ENCODE measurements around the gene RRP15.

Gene RRP15, protein sequence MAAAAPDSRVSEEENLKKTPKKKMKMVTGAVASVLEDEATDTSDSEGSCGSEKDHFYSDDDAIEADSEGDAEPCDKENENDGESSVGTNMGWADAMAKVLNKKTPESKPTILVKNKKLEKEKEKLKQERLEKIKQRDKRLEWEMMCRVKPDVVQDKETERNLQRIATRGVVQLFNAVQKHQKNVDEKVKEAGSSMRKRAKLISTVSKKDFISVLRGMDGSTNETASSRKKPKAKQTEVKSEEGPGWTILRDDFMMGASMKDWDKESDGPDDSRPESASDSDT

DNA sequence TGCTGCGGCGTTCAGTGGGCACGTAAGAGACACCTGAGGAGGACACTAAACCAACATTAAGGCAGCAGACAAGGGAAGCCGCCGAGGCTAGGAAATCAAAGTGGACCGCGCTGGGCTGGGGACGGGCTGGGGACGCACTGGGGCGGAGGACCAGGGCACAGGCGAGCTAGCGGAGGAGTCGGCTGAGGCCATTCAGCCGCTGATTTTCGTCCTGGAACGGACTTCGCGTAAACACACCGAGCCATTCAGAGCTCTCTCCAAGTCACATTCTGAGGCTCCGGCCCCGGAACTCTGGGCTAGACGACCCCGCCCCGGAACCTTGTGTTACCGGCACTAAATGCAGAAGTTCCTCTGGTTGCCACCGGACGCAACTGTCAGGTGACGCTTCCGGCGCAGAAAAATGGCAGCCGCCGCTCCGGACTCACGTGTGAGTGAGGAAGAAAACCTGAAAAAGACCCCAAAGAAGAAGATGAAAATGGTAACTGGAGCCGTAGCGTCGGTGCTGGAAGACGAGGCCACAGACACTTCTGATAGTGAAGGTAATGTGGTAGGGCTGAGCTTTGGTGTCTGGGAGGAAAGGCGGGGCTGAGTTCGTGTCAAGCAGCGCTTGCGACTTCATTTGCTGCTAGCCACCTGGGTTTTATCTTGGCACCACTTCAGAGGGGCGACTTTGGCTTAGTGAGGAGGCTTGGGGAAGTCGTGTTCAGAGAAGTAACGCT lies at the start of gene RRP15:
Gene RRP15 (plus strand): TSS at position 377 of the 719 bp plus-strand sequence. CDS start 24 bp downstream, at position 401.
- DNase-seq (ENCODE audit: low read depth in 3 of 3), result peak; percentile 78 to 88 (median 86)

DNA sequence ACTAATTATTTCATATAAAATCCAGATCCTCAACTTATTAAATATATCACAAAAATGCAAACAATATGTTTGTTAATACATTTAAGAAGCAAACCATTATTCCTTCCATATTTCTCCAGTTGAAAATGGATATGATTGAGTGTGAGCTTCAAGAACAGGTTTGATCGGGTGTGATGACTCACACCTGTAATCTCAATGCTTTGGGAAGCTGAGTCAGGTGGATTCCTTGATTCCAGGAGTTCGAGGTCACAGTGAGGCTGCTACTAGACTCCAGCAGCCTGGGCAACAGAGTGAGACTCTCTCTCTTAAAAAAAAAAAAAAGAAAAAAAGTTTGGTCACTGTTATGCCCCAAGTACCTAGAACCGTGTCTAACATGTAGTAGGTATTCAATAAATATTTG lies 42.9 kb upstream of the RRP15 start:
- DNase-seq (ENCODE audit: low read depth in 3 of 3), result no peak

DNA sequence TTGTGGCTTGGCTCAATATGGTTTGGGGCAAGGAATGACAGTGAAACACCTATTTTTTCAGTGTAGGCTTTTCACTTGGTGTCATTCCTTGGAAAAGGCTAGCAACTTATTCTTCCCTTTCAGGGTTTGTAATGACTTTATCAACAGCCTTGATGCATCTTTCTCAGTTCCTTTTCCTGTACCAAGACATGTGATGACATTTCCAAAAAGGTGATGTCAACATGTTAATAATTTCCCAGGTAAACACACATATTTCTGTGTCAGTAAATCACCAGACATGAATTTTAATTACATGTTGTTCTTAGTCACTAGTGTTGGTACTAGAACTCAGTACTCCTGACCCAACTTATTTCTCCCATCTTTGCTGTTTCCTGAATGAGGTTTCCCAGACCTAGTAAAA lies 37.8 kb upstream of the RRP15 start:
- DNase-seq (ENCODE audit: low read depth in 3 of 3), result no peak

DNA sequence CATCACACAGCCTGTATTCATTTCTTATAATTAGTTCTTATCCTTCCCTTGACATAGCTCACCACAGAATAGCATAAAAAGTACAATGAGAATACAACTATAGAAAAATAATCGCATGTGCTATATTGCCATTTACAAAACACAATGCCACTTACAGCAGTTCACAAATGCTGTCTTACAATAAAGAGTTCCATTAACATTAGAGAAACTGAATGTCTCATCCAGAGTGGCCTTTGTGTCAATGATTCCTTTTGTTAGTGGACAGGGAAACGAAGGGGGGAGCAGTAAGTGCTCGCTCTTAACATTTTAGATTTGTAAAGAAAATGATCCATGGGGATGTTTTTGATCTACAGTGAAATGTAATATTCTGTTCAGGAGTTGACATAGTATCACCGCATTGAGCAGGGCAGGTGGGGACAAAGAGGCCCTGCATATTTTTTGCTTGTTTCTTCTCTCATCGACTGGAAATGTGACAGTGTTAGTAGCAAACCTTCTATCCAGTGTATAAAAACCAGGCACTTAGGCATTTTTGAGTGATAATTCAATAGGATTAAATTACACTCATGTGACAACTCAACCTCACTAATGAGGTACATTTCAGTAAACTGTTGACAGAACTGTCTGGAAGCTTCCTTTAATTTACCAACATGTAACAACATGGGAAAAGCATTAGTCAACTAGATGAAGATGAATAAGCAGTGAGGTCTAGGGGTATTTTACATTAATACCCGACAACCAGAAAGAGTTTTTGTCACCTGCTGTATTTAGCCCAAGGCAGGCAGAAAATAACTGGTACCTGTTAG lies 35.6 kb upstream of the RRP15 start:
- DNase-seq (ENCODE audit: low read depth in 3 of 3), result no peak

DNA sequence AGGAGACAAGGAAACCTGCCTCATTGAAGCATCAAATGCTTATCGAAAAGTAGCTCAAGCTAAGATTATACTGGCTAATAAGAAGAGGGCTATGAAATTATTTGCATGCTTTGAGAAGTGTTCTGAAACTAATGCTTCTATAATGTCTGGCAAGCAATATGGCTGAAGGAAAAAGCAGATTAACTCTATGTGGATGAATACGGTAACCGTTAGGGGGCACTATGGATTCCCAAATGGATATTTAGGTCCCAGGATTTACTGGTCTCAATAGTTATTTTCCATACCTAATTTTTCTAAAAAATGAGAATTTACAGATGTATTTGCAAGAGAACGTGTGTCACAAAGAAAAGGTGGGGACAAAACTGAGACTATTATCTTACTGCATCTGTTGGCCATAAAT lies 34.6 kb upstream of the RRP15 start:
- no peak for DNase-seq (ENCODE audit: low read depth in 3 of 3)

DNA sequence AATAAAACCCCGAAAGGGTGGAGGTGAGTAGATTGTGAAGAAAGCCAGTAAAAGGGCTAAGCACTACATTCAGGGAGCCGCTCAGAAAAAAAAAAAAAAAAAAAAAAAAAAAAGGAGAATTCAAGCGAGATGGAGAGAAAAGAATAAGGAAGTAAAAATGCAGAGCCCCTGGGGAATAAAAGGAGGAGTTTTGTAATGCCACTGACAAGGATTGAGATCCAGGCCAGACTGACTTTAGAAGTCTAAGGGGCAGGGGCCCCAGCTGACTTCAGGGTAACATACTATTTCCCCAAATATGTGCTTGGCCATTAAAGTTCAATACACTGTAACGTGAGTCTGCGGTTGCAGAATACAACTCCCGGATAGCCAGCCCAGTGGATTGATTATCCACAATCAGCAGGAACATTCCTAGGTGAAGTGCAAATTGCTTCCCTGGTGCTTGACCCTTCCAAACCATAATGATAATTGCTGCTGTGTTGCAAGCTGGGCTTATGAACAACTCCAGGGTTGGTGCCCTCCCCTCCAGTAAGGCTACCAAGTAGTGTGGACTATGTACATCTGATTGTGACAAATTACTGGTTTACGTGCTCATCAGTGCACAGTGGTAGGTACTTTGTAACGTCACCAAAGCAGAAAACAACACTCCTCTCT lies 30.7 kb upstream of the RRP15 start:
- no peak for DNase-seq (ENCODE audit: low read depth in 3 of 3)

DNA sequence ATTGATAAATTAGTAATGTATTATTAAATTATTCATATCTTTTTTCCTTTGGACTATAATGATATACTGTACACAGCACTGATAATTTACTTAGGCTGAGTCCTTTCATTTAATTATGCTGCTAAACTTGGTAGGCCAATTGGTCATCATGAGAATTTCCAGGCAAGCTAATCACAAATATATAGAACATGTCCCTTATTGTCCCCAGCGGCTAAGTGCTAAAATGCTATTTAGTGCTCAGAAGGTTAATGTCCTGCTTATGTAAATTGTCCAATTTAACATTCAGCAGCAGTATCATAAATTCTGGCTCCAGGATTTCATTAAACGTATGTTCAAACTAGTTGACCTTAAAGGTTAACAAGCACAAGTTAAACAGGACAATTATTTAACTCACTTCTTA lies 30.0 kb upstream of the RRP15 start:
- DNase-seq (ENCODE audit: low read depth in 3 of 3), result no peak

DNA sequence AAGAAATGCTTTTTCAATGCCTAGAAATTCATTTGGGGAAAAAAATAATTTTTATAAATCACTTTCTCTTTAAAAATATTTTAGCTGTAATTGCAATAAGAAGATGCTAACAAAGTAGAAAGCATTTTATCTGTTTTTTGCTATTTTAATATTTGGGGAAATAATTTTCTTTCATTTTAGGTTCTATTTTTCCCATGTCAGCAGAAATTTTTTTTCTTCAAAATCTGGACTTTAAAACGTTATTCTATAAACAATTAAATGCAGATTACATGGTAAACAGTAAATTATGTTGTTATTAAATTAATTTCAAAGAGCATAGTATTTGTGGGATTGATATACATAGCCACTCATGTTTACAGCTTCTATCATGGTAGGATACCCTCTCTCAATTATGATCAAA lies 27.7 kb upstream of the RRP15 start:
- no peak for DNase-seq (ENCODE audit: low read depth in 3 of 3)

DNA sequence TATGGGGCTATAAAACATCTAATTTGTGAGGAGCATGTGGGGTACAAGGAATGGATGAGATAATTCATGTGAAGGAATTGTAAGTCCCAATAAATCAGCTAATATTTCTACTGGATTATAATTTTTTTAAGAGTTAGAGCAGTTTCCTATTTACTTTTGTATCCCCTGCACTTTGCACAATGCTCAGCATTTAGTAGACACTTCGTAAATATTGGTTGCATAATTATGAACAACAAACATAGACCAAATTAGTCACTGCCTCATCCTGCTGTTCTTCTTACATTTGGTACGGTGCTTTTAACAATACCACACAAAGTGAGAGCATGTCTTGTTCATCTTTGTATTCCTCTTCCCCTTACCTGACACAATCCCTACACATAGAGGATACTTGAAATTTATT lies 27.1 kb upstream of the RRP15 start:
- no peak for DNase-seq (ENCODE audit: low read depth in 3 of 3)

DNA sequence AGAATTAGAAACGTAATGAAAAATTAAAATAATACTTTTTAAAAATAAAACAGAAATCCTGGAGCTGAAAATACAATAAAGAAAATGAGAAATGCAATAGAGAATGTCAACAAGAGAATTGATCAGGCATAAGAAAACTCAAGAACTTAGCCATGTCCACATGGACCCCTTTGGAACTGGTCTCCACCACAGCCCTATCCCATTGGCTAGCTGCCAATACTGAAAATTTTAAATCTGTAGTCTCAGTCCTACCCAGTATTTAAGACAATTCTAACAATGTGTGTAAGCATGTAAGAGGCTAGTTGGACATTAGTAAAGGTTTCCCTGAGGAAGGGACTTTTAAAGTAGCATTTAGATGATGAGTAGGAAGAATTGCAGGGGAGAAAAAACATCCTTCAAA lies 25.8 kb upstream of the RRP15 start:
- DNase-seq (ENCODE audit: low read depth in 3 of 3), result no peak

DNA sequence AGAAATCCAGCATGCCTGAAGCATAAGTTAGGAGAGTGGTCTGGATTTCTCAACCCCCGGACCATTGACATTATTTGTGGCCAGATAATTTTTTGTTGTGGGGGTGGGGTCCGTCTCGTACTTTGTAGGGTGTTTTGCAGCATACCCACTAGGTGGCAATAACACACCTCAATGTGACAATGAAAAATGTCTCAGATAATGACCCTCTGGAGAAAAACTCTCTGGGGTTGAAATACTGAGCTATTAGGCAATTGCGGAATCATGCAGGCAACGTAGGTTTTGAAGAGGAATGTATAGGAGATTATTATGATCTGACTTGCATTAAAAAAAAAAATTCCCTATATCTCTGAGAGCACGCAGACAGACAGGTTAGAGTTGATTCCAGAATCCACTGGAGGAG lies 25.3 kb upstream of the RRP15 start:
- DNase-seq (ENCODE audit: low read depth in 3 of 3), result no peak

DNA sequence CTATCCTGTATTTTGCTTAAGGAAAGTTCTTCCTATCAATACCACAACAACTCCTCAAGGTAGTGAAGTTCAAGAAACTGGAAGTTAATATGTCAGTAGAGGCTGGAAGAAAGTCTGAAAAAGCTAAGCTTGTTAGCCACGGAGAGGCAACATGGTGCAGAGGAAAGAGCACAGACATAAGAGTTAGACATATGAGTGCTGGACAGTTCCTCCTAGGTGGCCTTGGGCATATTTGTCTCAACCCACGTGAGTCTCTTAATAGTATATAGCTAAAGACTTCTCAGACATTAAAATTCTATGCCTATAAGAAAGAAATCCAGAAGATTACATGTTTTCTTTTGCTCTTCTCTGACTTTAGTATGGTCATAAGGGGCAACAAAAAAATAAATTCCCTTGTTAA lies 22.8 kb upstream of the RRP15 start:
- DNase-seq (ENCODE audit: low read depth in 3 of 3), result no peak

DNA sequence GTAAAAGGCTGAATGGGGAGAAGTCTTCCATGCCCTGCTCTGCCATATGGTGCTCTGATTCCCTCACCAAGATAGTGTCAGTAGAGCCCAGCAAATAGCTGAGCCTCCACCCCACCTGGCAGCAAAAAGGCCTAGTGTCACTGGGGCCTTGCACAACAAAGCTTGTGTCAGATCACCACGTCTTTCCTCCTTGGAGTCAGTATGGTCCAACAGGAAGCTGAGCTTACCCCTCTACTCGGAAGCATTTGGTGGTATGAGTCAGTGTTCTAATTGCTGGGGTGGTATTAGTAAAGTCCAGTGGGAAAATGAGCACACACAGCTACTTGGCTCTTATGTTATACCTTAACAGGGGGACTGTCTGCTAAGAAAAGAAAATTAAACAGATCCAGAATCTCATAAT lies 18.7 kb upstream of the RRP15 start:
- DNase-seq (ENCODE audit: low read depth in 3 of 3), result no peak

DNA sequence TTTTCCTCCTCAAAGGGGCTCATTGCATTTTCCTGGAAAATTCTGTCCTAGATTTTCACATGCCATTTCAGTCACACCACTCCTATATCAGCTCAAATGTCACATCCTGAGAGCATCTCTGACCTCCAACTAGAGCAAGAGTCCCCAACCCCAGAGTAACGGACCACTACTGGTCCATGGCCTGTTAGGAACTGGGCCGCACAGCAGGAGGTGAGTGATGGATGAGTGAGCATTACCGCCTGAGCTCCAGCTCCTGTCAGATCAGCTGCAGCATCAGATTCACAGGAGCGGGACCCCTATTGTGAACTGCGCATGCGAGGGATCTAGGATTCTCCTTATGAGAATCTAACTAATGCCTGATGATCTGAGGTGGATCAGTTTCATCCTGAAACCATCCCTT lies 12.7 kb upstream of the RRP15 start:
- no peak for DNase-seq (ENCODE audit: low read depth in 3 of 3)

DNA sequence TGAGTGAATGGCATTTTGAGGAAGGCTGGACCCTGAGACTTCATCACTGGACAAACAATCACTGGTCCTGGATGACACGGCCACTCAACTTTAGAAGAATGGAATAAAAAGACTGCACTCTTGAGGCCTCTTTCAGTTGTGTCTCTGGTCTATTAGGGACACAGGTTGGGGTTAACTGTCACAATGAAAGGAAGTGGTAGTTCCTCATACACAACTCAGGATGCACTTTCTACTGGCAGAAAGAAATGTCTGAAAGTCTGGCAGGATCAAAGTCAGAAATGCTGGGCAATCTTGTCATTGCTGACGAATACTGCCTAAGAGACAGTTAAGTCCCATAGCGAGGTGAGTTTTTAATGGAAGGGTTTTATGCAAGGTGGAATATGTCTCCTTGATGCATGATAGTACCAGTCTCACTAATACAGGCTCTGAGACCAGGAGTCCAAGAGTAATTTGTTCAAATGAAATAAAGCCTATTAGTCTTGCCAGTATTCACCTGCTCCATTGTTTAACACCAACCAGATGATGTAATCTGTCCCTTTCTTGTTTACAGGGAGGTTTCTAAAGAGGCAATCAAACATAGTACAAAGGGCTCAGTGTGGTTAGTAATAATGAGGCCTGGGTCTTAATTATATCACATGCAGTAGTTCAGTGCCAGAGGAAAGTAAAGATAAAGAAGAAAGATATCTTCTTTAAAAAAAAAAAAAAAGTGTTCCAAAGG lies 11.2 kb upstream of the RRP15 start:
- DNase-seq (ENCODE audit: low read depth in 3 of 3), result no peak

DNA sequence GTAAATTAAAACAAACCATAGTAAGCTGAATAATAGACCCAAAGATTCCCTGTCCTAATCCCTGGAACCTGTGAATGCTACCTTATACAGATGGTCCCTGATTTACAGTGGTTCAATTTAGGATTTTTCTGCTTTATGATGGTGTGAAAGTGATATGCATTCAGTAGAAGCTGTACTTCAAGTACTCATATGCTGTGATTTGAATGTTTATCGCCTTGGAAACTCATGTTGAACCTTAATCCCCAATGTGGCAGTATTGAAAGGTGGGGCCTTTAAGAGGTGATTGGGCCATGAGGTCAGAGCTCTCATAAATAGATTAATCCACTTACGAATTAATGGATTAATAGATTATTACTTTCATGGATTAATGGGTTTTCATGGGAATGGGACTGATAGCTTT lies 10.6 kb upstream of the RRP15 start:
- no peak for DNase-seq (ENCODE audit: low read depth in 3 of 3)

DNA sequence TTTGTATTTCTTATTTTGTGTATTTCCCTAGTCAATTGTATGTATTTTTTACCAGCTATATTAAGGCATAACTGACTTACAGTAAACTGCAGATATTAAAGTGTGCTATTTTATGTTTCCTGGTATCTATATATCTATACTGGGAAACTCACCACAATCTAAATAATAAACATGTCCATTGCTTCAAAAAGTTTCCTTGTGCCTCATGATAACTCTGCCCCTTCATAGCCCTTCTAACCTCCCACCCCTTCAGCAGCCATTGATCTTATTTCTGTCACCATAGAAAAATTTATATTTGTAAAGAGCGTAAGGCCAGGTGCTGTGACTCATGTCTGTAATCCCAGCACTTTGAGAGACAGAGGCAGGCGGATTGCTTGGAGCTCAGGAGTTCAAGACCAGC lies 9.3 kb upstream of the RRP15 start:
- no peak for DNase-seq (ENCODE audit: low read depth in 3 of 3)

DNA sequence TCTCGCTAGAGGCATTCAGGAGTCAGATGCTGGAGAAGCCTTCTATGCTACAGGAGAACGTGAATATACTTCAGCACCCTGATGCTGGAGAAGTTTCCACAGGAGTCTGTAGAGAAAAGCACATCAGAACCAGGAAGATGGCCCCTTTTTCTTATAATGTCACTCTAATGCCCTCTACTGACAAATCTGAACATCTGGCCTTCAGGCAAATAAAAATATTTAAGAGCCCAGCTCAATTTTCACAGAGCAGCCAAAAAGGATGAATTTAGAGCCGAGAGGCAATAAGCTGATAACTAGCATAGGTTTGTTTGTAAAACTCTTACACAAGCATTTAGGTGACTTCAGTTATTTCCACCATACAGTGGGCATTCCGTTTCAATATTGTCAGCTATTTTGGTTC lies 3.8 kb upstream of the RRP15 start:
- no peak for DNase-seq (ENCODE audit: low read depth in 3 of 3)

DNA sequence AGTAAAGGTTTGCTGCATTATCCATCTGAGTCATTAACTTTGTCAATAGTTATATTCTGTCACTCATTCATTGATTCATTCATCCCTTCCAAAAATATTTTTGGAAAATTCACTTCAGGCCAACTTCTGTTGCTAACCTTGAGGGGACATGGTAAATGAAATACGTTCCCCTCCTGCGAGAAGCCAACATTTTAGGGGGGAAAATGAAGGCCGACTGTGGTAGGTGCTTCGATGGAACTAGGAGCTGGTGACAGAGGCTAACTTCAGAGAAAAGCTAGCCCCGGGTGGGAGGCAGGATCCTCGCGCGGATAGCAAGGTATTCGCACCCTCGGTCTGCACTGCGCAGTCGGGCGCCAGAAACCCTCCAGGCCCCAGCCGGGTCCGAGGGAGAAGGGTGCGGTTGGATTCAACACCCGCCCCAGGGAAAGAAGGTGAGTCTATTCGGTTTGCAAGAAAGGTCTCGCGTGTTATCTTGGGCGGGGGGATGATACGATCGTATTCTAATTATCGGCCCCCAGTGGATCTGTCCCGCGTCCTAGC lies 646 bp upstream of the RRP15 start:
- peak in 2 of 3 experiments; percentile 2 to 11 for DNase-seq (ENCODE audit: low read depth in 3 of 3)

DNA sequence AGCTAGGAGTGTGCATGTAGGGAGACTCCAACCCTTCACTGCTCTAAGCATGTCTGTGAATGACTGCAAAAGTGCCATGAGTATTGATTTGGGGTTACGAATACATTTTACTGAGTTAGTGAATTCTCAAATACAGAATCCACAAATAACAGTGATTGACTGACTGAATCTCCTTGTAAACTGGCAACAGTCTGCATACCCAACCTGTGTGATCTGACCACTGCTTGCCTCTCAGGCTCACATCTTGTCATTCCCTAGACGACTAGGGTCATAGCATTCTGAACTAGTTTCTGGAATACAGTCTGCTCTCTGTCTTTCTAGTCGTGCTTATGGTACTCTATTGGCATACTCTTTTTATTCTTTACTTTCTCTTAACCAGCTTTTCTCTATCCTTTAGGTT lies 7.4 kb downstream of the RRP15 start:
- no peak for DNase-seq (ENCODE audit: low read depth in 3 of 3)

DNA sequence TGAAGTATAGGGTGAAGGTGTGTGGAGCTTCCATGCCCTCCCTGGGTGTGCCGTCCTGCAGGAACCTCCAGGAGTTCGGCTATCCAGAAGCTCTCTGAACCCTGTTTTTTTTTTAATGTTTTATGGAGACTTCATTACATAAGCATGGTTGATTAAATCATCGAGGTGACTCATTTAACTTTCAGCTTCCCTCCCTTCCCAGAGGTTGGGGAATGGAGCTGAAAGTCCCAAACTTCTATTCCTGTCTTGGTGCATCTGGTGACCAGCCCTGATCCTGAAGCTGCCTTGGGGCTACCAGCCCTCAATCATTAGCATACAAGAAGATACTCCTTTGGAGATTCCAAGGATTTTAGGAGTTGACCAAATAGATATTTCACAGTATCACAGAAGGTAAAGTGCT lies 9.5 kb downstream of the RRP15 start:
- DNase-seq (ENCODE audit: low read depth in 3 of 3), result no peak
